K562 (cell line): ENCODE results near the gene FBXO48. TPM values are rescaled to one million over a fixed set of nuclear protein-coding genes. Genes with fewer than 3 reads are reported as not detected.

ENCODE experiments used
- ATAC-seq: fragments of 200-7000 bp; cut with Tn5 transposase; 3 replicates; pipeline ENCODE4 v1.9.1; 2020; ENCODE audit warnings: moderate library complexity
- BruUV-seq: library from RNA; stranded (reverse); fragments of 400-500 nt; replicated peaks from 2 replicates; lab custom pipeline; 2021; lab: Mats Ljungman, UMichigan
- CTCF ChIA-PET: fragments of 300-600 bp; formaldehyde crosslinking; extraction: SDS; loops from one replicate; lab custom pipeline; 2021; ENCODE audit warnings: low intra/inter-chr PET ratio; lab: Yijun Ruan, JAX
- POLR2A ChIA-PET: fragments of 300-600, 350-650 bp; sonication (Branson Sonifier 250); formaldehyde crosslinking; extraction: SDS; loops from one replicate; lab custom pipeline; 2021; ENCODE audit warnings: antibody characterized with exemption, inconsistent platforms; lab: Yijun Ruan, JAX
- DNase-seq, 4 experiments: peaks; one replicate each; pipeline versions ENCODE4 v3.0.0 to v3.0.0-alpha.2; 2011 to 2018; ENCODE audit warnings: low spot score in 3 of 4, mixed read lengths in 3 of 4; ENCODE audit errors: extremely low read depth in 1 of 4
- FAIRE-seq: peaks from 2 replicates; lab custom pipeline; 2011; peaks lifted over from hg19 to GRCh38; lab: Jason Lieb, UNC
- H2AFZ ChIP-seq: 2 replicates; pipeline ENCODE4 v1.6.0; 2011; ENCODE audit warnings: low read depth, low read length, control low read depth, inconsistent platforms
- H3K27ac ChIP-seq: fragments of 200-600 bp; 3 replicates; pipeline ENCODE4 v1.8.0; 2011; ENCODE audit warnings: low read depth, mild to moderate bottlenecking, control low read depth, inconsistent platforms, low read length, moderate library complexity, mixed read lengths; ENCODE audit errors: extremely low read depth
- H3K27me3 ChIP-seq, 2 experiments: fragments of 300-600 bp in 1 of 2; 2 replicates in 1 of 2; 3 replicates in 1 of 2; pipeline versions ENCODE4 v1.6.0 to v1.8.0; 2011; ENCODE audit warnings: inconsistent platforms in 2 of 2, low read length in 2 of 2, mild to moderate bottlenecking in 1 of 2, mixed read lengths in 1 of 2, moderate library complexity in 1 of 2; ENCODE audit not compliant: control insufficient read depth in 2 of 2, insufficient read depth in 2 of 2
- H3K36me3 ChIP-seq: fragments of 300-600 bp; 3 replicates; pipeline ENCODE4 v1.8.0; 2011; ENCODE audit warnings: mild to moderate bottlenecking, low read length, inconsistent platforms; ENCODE audit not compliant: control insufficient read depth, insufficient read depth
- H3K4me1 ChIP-seq, 2 experiments: fragments of 200-600 bp in 1 of 2; replicated peaks in 1 of 2; 2 replicates in 1 of 2; 3 replicates in 1 of 2; pipeline versions ENCODE4 v1.5.1 to v1.8.0; 2011; ENCODE audit warnings: inconsistent platforms in 2 of 2, low read length in 2 of 2, mild to moderate bottlenecking in 1 of 2, mixed read lengths in 1 of 2, moderate library complexity in 1 of 2; ENCODE audit not compliant: control insufficient read depth in 2 of 2, insufficient read depth in 2 of 2
- H3K4me2 ChIP-seq: 2 replicates; pipeline ENCODE4 v1.6.1; 2011; ENCODE audit warnings: low read length, control low read depth, inconsistent platforms, mixed read lengths; ENCODE audit not compliant: insufficient read depth
- H3K4me3 ChIP-seq: fragments of 200-600 bp; sonication (generic), shearing (Covaris generic); 2 replicates; pipeline ENCODE4 v1.5.1; 2016; ENCODE audit warnings: control low read depth, inconsistent platforms
- H3K79me2 ChIP-seq: fragments of 200-600 bp; 3 replicates; pipeline ENCODE4 v1.8.0; 2011; ENCODE audit warnings: low read length, inconsistent platforms; ENCODE audit not compliant: control insufficient read depth, insufficient read depth
- H3K9ac ChIP-seq, 2 experiments: 2 replicates each; pipeline versions ENCODE4 v1.6.0 to v1.6.1; 2011; ENCODE audit warnings: low read depth in 2 of 2, low read length in 2 of 2, control low read depth in 1 of 2, inconsistent platforms in 1 of 2, mild to moderate bottlenecking in 1 of 2, mixed read lengths in 1 of 2; ENCODE audit not compliant: insufficient read depth in 1 of 2
- H3K9me1 ChIP-seq: one replicate; pipeline ENCODE4 v1.6.0; 2011; ENCODE audit warnings: inconsistent platforms, mild to moderate bottlenecking, low read length, moderate library complexity; ENCODE audit not compliant: control insufficient read depth, insufficient read depth
- H3K9me3 ChIP-seq: replicated peaks from 2 replicates; pipeline ENCODE4 v1.5.1; 2011; ENCODE audit warnings: low read depth, low read length, inconsistent platforms; ENCODE audit not compliant: control insufficient read depth, insufficient read depth
- H4K20me1 ChIP-seq: replicated peaks from 2 replicates; pipeline ENCODE4 v1.6.1; 2011; ENCODE audit warnings: low read length, inconsistent platforms, mixed read lengths; ENCODE audit not compliant: control insufficient read depth, insufficient read depth
- ADNP ChIP-seq: fragments of 200-800 bp; sonication (Bioruptor generic); IDR thresholded peaks from 2 replicates; pipeline ENCODE4 v1.6.1; 2016; ENCODE audit warnings: missing genetic modification characterization, missing compliant biosample characterization
- ETS2 ChIP-seq: IDR thresholded peaks from 2 replicates; pipeline ENCODE4 v1.6.1; 2016; ENCODE audit warnings: borderline replicate concordance, missing genetic modification characterization, mild to moderate bottlenecking, moderate library complexity, missing compliant biosample characterization; ENCODE audit not compliant: poor library complexity, severe bottlenecking
- SMAD2 ChIP-seq: fragments of 150-350 bp; IDR thresholded peaks from 2 replicates; pipeline ENCODE4 v1.6.1; 2014; ENCODE audit warnings: low read depth, mild to moderate bottlenecking, low read length
- SOX6 ChIP-seq: fragments of 450-650 bp; IDR thresholded peaks from 2 replicates; pipeline ENCODE4 v1.6.1; 2014; ENCODE audit warnings: mild to moderate bottlenecking
- WHSC1 ChIP-seq: IDR thresholded peaks from one replicate; pipeline ENCODE4 v1.6.1; 2012; ENCODE audit warnings: low read length, control low read depth, inconsistent platforms
- ZNF12 ChIP-seq: sonication (generic); formaldehyde crosslinking; IDR thresholded peaks from 2 replicates; pipeline ENCODE4 v1.4.0; 2020; ENCODE audit warnings: mild to moderate bottlenecking, missing genetic modification reagents
- WGBS: fragments of 100-300 bp; shearing (Covaris generic); methylation state at CpG from one replicate; pipeline ENCODE4 v1.1.6; 2016; ENCODE audit warnings: low coverage, mixed read lengths; ENCODE audit not compliant: insufficient coverage; ENCODE audit errors: missing lambda C conversion rate; 5-methylcytosine and 5-hydroxymethylcytosine counted together
- in situ Hi-C: fragments of 300-500 bp; cut with MboI; formaldehyde crosslinking; loops from 4 replicates; pipeline ENCODE4 v1.15.0; 2018; ENCODE audit warnings: inconsistent platforms, mixed read lengths
- intact Hi-C: fragments of 100-400 bp; cut with micrococcal nuclease; formaldehyde crosslinking; loops from 2 replicates; pipeline ENCODE4 v1.14.2; 2022
- polyA plus RNA-seq, 8 experiments: library from polyadenylated mRNA; depleted of rRNA in 4 of 8; stranded (reverse) in 5 of 8; unstranded in 3 of 8; fragments of >200 nt; fragmentation: Nextera tagmentation in 2 of 8; fragmentation: Illumina TruSeq in 1 of 8; extraction: Ambion mirVana in 2 of 8; extraction: Trizol in 1 of 8; gene quantifications; 2 replicates each; pipeline versions ENCODE4 v1.2.1 to v1.2.3, GENCODE V29; 2011 to 2014; ENCODE audit warnings: inconsistent platforms in 1 of 8, missing spikeins in 1 of 8
- total RNA-seq, 7 experiments: library from RNA; depleted of rRNA in 6 of 7; stranded (reverse); fragments of >200 nt in 6 of 7; fragmentation: Illumina TruSeq in 2 of 7; extraction: Trizol in 2 of 7; gene quantifications; 2 replicates each; pipeline versions ENCODE4 v1.2.1 to v1.2.3, GENCODE V29; 2011 to 2021; ENCODE audit warnings: low replicate concordance in 1 of 7
- TF ChIP-seq, protein P1 (sequence below): fragments of 250-450 bp; sonication (Bioruptor Pico); IDR thresholded peaks from 2 replicates; pipeline ENCODE4 v1.5.0; 2022; ENCODE audit warnings: mild to moderate bottlenecking
- TF ChIP-seq, protein P2 (sequence below), 2 experiments: fragments of 450-650 bp; IDR thresholded peaks; 2 replicates each; pipeline ENCODE4 v1.6.1; 2018; ENCODE audit warnings: mild to moderate bottlenecking in 2 of 2, low read depth in 1 of 2; ENCODE audit not compliant: partially characterized antibody in 2 of 2
- TF ChIP-seq, protein P3 (sequence below): fragments of 450-650 bp; IDR thresholded peaks from 2 replicates; pipeline ENCODE4 v1.6.1; 2016; ENCODE audit warnings: mild to moderate bottlenecking
- TF ChIP-seq, protein P4 (sequence below): fragments of 250-450 bp; sonication (Bioruptor Pico); IDR thresholded peaks from 2 replicates; pipeline ENCODE4 v1.5.0; 2021; ENCODE audit warnings: mild to moderate bottlenecking, borderline replicate concordance

The FBXO48 gene
- total and polyA plus RNA-seq, 9 of the 15 experiments (the other 6 are each of a cell fraction or from before 2014, with no cell fraction given), result 0.36 to 1.8 (median 0.73) TPM

DNA sequence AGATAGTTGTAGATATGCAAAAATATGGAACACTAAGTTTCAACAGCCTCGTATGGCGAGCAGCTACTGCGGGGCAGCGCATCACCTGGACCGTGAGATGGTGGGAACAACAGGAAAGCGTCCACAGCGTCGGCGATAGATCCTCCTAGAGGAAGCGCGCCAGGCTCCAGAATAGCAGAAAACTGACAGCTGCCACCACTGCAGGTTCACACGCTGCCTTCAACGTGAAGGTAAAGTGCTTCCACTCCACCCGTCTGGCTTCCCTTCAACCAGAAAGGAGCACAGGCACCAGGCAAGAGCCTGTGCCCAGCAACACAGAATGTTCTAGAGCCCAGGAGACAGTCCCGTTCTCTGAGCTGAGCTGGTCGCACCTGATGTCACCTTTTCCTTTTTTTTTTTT lies 20.0 kb downstream of the FBXO48 start:
- in situ Hi-C loops, result no loop called here
- TF ChIP-seq SMAD2 (no peak), ZNF12 (CRISPR knock-in tag) (no peak), WHSC1 (no peak), ETS2 (no peak), SOX6 (no peak), ADNP (no peak)
- TF ChIP-seq, protein P1, sequence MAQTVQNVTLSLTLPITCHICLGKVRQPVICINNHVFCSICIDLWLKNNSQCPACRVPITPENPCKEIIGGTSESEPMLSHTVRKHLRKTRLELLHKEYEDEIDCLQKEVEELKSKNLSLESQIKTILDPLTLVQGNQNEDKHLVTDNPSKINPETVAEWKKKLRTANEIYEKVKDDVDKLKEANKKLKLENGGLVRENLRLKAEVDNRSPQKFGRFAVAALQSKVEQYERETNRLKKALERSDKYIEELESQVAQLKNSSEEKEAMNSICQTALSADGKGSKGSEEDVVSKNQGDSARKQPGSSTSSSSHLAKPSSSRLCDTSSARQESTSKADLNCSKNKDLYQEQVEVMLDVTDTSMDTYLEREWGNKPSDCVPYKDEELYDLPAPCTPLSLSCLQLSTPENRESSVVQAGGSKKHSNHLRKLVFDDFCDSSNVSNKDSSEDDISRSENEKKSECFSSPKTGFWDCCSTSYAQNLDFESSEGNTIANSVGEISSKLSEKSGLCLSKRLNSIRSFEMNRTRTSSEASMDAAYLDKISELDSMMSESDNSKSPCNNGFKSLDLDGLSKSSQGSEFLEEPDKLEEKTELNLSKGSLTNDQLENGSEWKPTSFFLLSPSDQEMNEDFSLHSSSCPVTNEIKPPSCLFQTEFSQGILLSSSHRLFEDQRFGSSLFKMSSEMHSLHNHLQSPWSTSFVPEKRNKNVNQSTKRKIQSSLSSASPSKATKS (CRISPR knock-in tag), result no peak
- TF ChIP-seq, protein P2, sequence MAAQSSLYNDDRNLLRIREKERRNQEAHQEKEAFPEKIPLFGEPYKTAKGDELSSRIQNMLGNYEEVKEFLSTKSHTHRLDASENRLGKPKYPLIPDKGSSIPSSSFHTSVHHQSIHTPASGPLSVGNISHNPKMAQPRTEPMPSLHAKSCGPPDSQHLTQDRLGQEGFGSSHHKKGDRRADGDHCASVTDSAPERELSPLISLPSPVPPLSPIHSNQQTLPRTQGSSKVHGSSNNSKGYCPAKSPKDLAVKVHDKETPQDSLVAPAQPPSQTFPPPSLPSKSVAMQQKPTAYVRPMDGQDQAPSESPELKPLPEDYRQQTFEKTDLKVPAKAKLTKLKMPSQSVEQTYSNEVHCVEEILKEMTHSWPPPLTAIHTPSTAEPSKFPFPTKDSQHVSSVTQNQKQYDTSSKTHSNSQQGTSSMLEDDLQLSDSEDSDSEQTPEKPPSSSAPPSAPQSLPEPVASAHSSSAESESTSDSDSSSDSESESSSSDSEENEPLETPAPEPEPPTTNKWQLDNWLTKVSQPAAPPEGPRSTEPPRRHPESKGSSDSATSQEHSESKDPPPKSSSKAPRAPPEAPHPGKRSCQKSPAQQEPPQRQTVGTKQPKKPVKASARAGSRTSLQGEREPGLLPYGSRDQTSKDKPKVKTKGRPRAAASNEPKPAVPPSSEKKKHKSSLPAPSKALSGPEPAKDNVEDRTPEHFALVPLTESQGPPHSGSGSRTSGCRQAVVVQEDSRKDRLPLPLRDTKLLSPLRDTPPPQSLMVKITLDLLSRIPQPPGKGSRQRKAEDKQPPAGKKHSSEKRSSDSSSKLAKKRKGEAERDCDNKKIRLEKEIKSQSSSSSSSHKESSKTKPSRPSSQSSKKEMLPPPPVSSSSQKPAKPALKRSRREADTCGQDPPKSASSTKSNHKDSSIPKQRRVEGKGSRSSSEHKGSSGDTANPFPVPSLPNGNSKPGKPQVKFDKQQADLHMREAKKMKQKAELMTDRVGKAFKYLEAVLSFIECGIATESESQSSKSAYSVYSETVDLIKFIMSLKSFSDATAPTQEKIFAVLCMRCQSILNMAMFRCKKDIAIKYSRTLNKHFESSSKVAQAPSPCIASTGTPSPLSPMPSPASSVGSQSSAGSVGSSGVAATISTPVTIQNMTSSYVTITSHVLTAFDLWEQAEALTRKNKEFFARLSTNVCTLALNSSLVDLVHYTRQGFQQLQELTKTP (IDR thresholded peaks at IDR 0.05; ENCODE audit: low read depth in 1 of 2, partially characterized antibody in 2 of 2), result no peak
- TF ChIP-seq, protein P3, sequence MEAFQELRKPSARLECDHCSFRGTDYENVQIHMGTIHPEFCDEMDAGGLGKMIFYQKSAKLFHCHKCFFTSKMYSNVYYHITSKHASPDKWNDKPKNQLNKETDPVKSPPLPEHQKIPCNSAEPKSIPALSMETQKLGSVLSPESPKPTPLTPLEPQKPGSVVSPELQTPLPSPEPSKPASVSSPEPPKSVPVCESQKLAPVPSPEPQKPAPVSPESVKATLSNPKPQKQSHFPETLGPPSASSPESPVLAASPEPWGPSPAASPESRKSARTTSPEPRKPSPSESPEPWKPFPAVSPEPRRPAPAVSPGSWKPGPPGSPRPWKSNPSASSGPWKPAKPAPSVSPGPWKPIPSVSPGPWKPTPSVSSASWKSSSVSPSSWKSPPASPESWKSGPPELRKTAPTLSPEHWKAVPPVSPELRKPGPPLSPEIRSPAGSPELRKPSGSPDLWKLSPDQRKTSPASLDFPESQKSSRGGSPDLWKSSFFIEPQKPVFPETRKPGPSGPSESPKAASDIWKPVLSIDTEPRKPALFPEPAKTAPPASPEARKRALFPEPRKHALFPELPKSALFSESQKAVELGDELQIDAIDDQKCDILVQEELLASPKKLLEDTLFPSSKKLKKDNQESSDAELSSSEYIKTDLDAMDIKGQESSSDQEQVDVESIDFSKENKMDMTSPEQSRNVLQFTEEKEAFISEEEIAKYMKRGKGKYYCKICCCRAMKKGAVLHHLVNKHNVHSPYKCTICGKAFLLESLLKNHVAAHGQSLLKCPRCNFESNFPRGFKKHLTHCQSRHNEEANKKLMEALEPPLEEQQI, result no peak
- TF ChIP-seq, protein P4, sequence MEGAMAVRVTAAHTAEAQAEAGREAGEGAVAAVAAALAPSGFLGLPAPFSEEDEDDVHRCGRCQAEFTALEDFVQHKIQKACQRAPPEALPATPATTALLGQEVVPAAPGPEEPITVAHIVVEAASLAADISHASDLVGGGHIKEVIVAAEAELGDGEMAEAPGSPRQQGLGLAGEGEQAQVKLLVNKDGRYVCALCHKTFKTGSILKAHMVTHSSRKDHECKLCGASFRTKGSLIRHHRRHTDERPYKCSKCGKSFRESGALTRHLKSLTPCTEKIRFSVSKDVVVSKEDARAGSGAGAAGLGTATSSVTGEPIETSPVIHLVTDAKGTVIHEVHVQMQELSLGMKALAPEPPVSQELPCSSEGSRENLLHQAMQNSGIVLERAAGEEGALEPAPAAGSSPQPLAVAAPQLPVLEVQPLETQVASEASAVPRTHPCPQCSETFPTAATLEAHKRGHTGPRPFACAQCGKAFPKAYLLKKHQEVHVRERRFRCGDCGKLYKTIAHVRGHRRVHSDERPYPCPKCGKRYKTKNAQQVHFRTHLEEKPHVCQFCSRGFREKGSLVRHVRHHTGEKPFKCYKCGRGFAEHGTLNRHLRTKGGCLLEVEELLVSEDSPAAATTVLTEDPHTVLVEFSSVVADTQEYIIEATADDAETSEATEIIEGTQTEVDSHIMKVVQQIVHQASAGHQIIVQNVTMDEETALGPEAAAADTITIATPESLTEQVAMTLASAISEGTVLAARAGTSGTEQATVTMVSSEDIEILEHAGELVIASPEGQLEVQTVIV, result no peak

More for the DNA sequence above, 20.0 kb downstream of the FBXO48 start:
- no peak for DNase-seq
- no peak overlapping the region for H3K4me2 ChIP-seq
- BruUV-seq, result no TSS peak
- H3K9ac ChIP-seq, result no peak overlapping the region
- no peaks in the 10 kb centered on the region for H3K9me1 ChIP-seq
- H3K4me1 ChIP-seq, result no peaks in the 10 kb centered on the region
- H3K79me2 ChIP-seq, result no peaks in the 10 kb centered on the region
- no peak for ATAC-seq
- ChIA-PET POLR2A (no interaction called here), CTCF (no interaction called here)
- H2AFZ ChIP-seq, result no peak overlapping the region
- H3K4me3 ChIP-seq, result no peak overlapping the region
- H3K36me3 ChIP-seq, result no peaks in the 10 kb centered on the region
- peaks cover 6% of the 10 kb centered on the region for H3K9me3 ChIP-seq
- FAIRE-seq, result no peak
- H3K27ac ChIP-seq, result no peak overlapping the region
- intact Hi-C loops, result no loop called here
- H3K27me3 ChIP-seq, result no peaks in the 10 kb centered on the region
- no peaks in the 10 kb centered on the region for H4K20me1 ChIP-seq
- WGBS, result 90% methylated on average over 16 of the region's 16 CpGs
